Fibroblast of lung (primary cell): ENCODE results near the gene VWA8.

Experiments
- EZH2 ChIP-seq: IDR thresholded peaks from 2 replicates; pipeline ENCODE4 v1.5.1; 2012; ENCODE audit warnings: low read length, control low read depth, mild to moderate bottlenecking; ENCODE audit errors: missing control alignments
- TF ChIP-seq, protein P1 (sequence below), 2 donors: IDR thresholded peaks in 1 of 2; conservative IDR thresholded peaks in 1 of 2; 1 replicate in 1 of 2; 2 replicates in 1 of 2; pipeline ENCODE4 v1.5.1; 2011 to 2012; ENCODE audit warnings: low read length in 2 of 2, control low read depth in 1 of 2, inconsistent platforms in 1 of 2, low read depth in 1 of 2, mild to moderate bottlenecking in 1 of 2

DNA sequence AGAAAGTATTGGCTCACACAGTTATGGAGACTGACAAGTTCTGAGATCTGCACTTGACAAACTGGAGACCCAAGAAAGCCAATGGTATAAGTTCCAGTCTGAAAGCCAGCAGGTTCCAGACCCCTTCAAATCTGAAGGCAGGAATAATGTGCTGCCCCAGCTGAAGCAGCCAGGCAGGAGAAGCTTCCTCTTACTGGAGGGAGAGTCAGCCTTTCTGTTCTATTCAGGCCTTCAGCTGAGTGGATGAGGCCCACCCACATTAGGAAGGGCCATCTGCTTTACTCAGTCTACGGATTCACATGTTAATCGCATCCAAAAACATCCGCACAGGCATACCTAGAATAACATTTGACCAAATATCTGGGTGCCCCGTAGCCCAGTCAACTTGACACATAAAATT lies 8.2 kb upstream of the VWA8 start:
- no peak for TF ChIP-seq EZH2
- TF ChIP-seq, protein P1, sequence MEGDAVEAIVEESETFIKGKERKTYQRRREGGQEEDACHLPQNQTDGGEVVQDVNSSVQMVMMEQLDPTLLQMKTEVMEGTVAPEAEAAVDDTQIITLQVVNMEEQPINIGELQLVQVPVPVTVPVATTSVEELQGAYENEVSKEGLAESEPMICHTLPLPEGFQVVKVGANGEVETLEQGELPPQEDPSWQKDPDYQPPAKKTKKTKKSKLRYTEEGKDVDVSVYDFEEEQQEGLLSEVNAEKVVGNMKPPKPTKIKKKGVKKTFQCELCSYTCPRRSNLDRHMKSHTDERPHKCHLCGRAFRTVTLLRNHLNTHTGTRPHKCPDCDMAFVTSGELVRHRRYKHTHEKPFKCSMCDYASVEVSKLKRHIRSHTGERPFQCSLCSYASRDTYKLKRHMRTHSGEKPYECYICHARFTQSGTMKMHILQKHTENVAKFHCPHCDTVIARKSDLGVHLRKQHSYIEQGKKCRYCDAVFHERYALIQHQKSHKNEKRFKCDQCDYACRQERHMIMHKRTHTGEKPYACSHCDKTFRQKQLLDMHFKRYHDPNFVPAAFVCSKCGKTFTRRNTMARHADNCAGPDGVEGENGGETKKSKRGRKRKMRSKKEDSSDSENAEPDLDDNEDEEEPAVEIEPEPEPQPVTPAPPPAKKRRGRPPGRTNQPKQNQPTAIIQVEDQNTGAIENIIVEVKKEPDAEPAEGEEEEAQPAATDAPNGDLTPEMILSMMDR (conservative IDR thresholded peaks at IDR 0.05 in 1 of 2, IDR thresholded peaks at IDR 0.05 in 1 of 2; ENCODE audit: low read depth in 1 of 2, low read length in 2 of 2) = no peak
